ENCODE measurements around the gene HSPA8.

HSPA8 gene

GRCh38 chr11:123055191-123055901 is 6.6 kb downstream of the HSPA8 start:
- Histone ChIP-seq H3K36me3 (ENCODE audit: insufficient read depth, low read length) (peaks cover 63% of the 10 kb centered on the region), H3K4me1 (ENCODE audit: insufficient read depth, low read length) (peaks cover 33% of the 10 kb centered on the region), H3K9ac (ENCODE audit: low read length) (no peak overlapping the region), H3K4me3 (ENCODE audit: low read depth in 1 of 2, low read length in 2 of 2) (no peak overlapping the region), H3K27ac (ENCODE audit: low read depth, low read length) (no peak overlapping the region), H3K9me3 (ENCODE audit: low read length) (no peaks in the 10 kb centered on the region), H3K27me3 (ENCODE audit: control insufficient read depth in 1 of 2, insufficient read depth in 2 of 2, low read length in 2 of 2) (no peaks in the 10 kb centered on the region)

- H3K36me3 ChIP-seq (ENCODE audit: insufficient read depth, low read length), result peaks cover 54% of the 10 kb centered on the region
Observed at GRCh38 chr11:123054301-123055065, 7.5 kb downstream of the HSPA8 start.

GRCh38 chr11:123052901-123053721 is 8.8 kb downstream of the HSPA8 start:
- H3K27me3 ChIP-seq (ENCODE audit: control insufficient read depth in 1 of 2, insufficient read depth in 2 of 2, low read length in 2 of 2), result no peaks in the 10 kb centered on the region
- H3K4me1 ChIP-seq (ENCODE audit: insufficient read depth, low read length), result peaks cover 11% of the 10 kb centered on the region
- no peaks in the 10 kb centered on the region for H3K9me3 ChIP-seq (ENCODE audit: low read length)
- no peak overlapping the region for H3K4me3 ChIP-seq (ENCODE audit: low read depth in 1 of 2, low read length in 2 of 2)
- no peak overlapping the region for H3K27ac ChIP-seq (ENCODE audit: low read depth, low read length)
- peaks cover 40% of the 10 kb centered on the region for H3K36me3 ChIP-seq (ENCODE audit: insufficient read depth, low read length)
- no peak overlapping the region for H3K9ac ChIP-seq (ENCODE audit: low read length)

More at GRCh38 chr11:123054301-123055065, 7.5 kb downstream of the HSPA8 start:
- Histone ChIP-seq H3K27me3 (ENCODE audit: control insufficient read depth in 1 of 2, insufficient read depth in 2 of 2, low read length in 2 of 2) (no peaks in the 10 kb centered on the region), H3K9me3 (ENCODE audit: low read length) (no peaks in the 10 kb centered on the region), H3K4me3 (ENCODE audit: low read depth in 1 of 2, low read length in 2 of 2) (no peak overlapping the region), H3K9ac (ENCODE audit: low read length) (no peak overlapping the region), H3K27ac (ENCODE audit: low read depth, low read length) (no peak overlapping the region), H3K4me1 (ENCODE audit: insufficient read depth, low read length) (peaks cover 24% of the 10 kb centered on the region)

- Histone ChIP-seq H3K9ac (ENCODE audit: low read length) (no peak overlapping the region), H3K27me3 (ENCODE audit: control insufficient read depth in 1 of 2, insufficient read depth in 2 of 2, low read length in 2 of 2) (no peaks in the 10 kb centered on the region), H3K4me3 (ENCODE audit: low read depth in 1 of 2, low read length in 2 of 2) (no peak overlapping the region), H3K4me1 (ENCODE audit: insufficient read depth, low read length) (no peaks in the 10 kb centered on the region), H3K36me3 (ENCODE audit: insufficient read depth, low read length) (peaks cover 25% of the 10 kb centered on the region), H3K27ac (ENCODE audit: low read depth, low read length) (no peak overlapping the region), H3K9me3 (ENCODE audit: low read length) (no peaks in the 10 kb centered on the region)
Observed at GRCh38 chr11:123051634-123052033, 10.3 kb downstream of the HSPA8 start.

GRCh38 chr11:123051146-123051545 is 10.8 kb downstream of the HSPA8 start:
- Histone ChIP-seq H3K27ac (ENCODE audit: low read depth, low read length) (no peak overlapping the region), H3K9me3 (ENCODE audit: low read length) (no peaks in the 10 kb centered on the region), H3K4me3 (ENCODE audit: low read depth in 1 of 2, low read length in 2 of 2) (no peak overlapping the region), H3K36me3 (ENCODE audit: insufficient read depth, low read length) (peaks cover 21% of the 10 kb centered on the region), H3K9ac (ENCODE audit: low read length) (no peak overlapping the region), H3K27me3 (ENCODE audit: control insufficient read depth in 1 of 2, insufficient read depth in 2 of 2, low read length in 2 of 2) (no peaks in the 10 kb centered on the region), H3K4me1 (ENCODE audit: insufficient read depth, low read length) (no peaks in the 10 kb centered on the region)

GRCh38 chr11:123047947-123048293 is 14.0 kb downstream of the HSPA8 start:
- H3K9ac ChIP-seq (ENCODE audit: low read length), result no peak overlapping the region
- H3K4me1 ChIP-seq (ENCODE audit: insufficient read depth, low read length), result no peaks in the 10 kb centered on the region
- H3K9me3 ChIP-seq (ENCODE audit: low read length), result no peaks in the 10 kb centered on the region
- no peak overlapping the region for H3K27ac ChIP-seq (ENCODE audit: low read depth, low read length)
- H3K36me3 ChIP-seq (ENCODE audit: insufficient read depth, low read length), result no peaks in the 10 kb centered on the region
- no peak overlapping the region for H3K4me3 ChIP-seq (ENCODE audit: low read depth in 1 of 2, low read length in 2 of 2)
- H3K27me3 ChIP-seq (ENCODE audit: control insufficient read depth in 1 of 2, insufficient read depth in 2 of 2, low read length in 2 of 2), result no peaks in the 10 kb centered on the region

GRCh38 chr11:123047266-123047946 is 14.5 kb downstream of the HSPA8 start:
- no peak overlapping the region for H3K4me3 ChIP-seq (ENCODE audit: low read depth in 1 of 2, low read length in 2 of 2)
- H3K36me3 ChIP-seq (ENCODE audit: insufficient read depth, low read length), result no peaks in the 10 kb centered on the region
- H3K9me3 ChIP-seq (ENCODE audit: low read length), result no peaks in the 10 kb centered on the region
- H3K27ac ChIP-seq (ENCODE audit: low read depth, low read length), result no peak overlapping the region
- H3K4me1 ChIP-seq (ENCODE audit: insufficient read depth, low read length), result no peaks in the 10 kb centered on the region
- no peaks in the 10 kb centered on the region for H3K27me3 ChIP-seq (ENCODE audit: control insufficient read depth in 1 of 2, insufficient read depth in 2 of 2, low read length in 2 of 2)
- no peak overlapping the region for H3K9ac ChIP-seq (ENCODE audit: low read length)

GRCh38 chr11:123046473-123047259 is 15.3 kb downstream of the HSPA8 start:
- Histone ChIP-seq H3K4me3 (ENCODE audit: low read depth in 1 of 2, low read length in 2 of 2) (no peak overlapping the region), H3K27ac (ENCODE audit: low read depth, low read length) (no peak overlapping the region), H3K9ac (ENCODE audit: low read length) (no peak overlapping the region), H3K27me3 (ENCODE audit: control insufficient read depth in 1 of 2, insufficient read depth in 2 of 2, low read length in 2 of 2) (no peaks in the 10 kb centered on the region), H3K4me1 (ENCODE audit: insufficient read depth, low read length) (no peaks in the 10 kb centered on the region), H3K9me3 (ENCODE audit: low read length) (no peaks in the 10 kb centered on the region), H3K36me3 (ENCODE audit: insufficient read depth, low read length) (no peaks in the 10 kb centered on the region)

GRCh38 chr11:123045101-123045500 is 16.8 kb downstream of the HSPA8 start:
- Histone ChIP-seq H3K27me3 (ENCODE audit: control insufficient read depth in 1 of 2, insufficient read depth in 2 of 2, low read length in 2 of 2) (no peaks in the 10 kb centered on the region), H3K27ac (ENCODE audit: low read depth, low read length) (no peak overlapping the region), H3K4me3 (ENCODE audit: low read depth in 1 of 2, low read length in 2 of 2) (no peak overlapping the region), H3K4me1 (ENCODE audit: insufficient read depth, low read length) (no peaks in the 10 kb centered on the region), H3K36me3 (ENCODE audit: insufficient read depth, low read length) (no peaks in the 10 kb centered on the region), H3K9me3 (ENCODE audit: low read length) (no peaks in the 10 kb centered on the region), H3K9ac (ENCODE audit: low read length) (no peak overlapping the region)

- no peaks in the 10 kb centered on the region for H3K36me3 ChIP-seq (ENCODE audit: insufficient read depth, low read length)
- H3K4me1 ChIP-seq (ENCODE audit: insufficient read depth, low read length), result no peaks in the 10 kb centered on the region
- H3K9ac ChIP-seq (ENCODE audit: low read length), result no peak overlapping the region
- no peaks in the 10 kb centered on the region for H3K9me3 ChIP-seq (ENCODE audit: low read length)
- H3K27me3 ChIP-seq (ENCODE audit: control insufficient read depth in 1 of 2, insufficient read depth in 2 of 2, low read length in 2 of 2), result no peaks in the 10 kb centered on the region
- H3K4me3 ChIP-seq (ENCODE audit: low read depth in 1 of 2, low read length in 2 of 2), result no peak overlapping the region
- H3K27ac ChIP-seq (ENCODE audit: low read depth, low read length), result no peak overlapping the region
Observed at GRCh38 chr11:123041185-123041584, 20.8 kb downstream of the HSPA8 start.
